K562 (cell line): ENCODE measurements around the gene SPATS2. TPM values are rescaled to one million over a fixed set of nuclear protein-coding genes. Genes with fewer than 3 reads are reported as not detected.

ENCODE experiments used
- ATAC-seq: fragments of 200-7000 bp; cut with Tn5 transposase; 3 replicates; pipeline ENCODE4 v1.9.1; 2020; ENCODE audit warnings: moderate library complexity
- BruUV-seq: library from RNA; stranded (reverse); fragments of 400-500 nt; replicated peaks from 2 replicates; lab custom pipeline; 2021; lab: Mats Ljungman, UMichigan
- CTCF ChIA-PET: fragments of 300-600 bp; formaldehyde crosslinking; extraction: SDS; loops from one replicate; lab custom pipeline; 2021; ENCODE audit warnings: low intra/inter-chr PET ratio; lab: Yijun Ruan, JAX
- POLR2A ChIA-PET: fragments of 300-600, 350-650 bp; sonication (Branson Sonifier 250); formaldehyde crosslinking; extraction: SDS; loops from one replicate; lab custom pipeline; 2021; ENCODE audit warnings: antibody characterized with exemption, inconsistent platforms; lab: Yijun Ruan, JAX
- DNase-seq, 4 experiments: peaks; one replicate each; pipeline versions ENCODE4 v3.0.0 to v3.0.0-alpha.2; 2011 to 2018; ENCODE audit warnings: low spot score in 3 of 4, mixed read lengths in 3 of 4; ENCODE audit errors: extremely low read depth in 1 of 4
- FAIRE-seq: peaks from 2 replicates; lab custom pipeline; 2011; peaks lifted over from hg19 to GRCh38; lab: Jason Lieb, UNC
- H2AFZ ChIP-seq: 2 replicates; pipeline ENCODE4 v1.6.0; 2011; ENCODE audit warnings: low read depth, low read length, control low read depth, inconsistent platforms
- H3K27ac ChIP-seq: fragments of 200-600 bp; 3 replicates; pipeline ENCODE4 v1.8.0; 2011; ENCODE audit warnings: low read depth, mild to moderate bottlenecking, control low read depth, inconsistent platforms, low read length, moderate library complexity, mixed read lengths; ENCODE audit errors: extremely low read depth
- H3K27me3 ChIP-seq, 2 experiments: fragments of 300-600 bp in 1 of 2; 2 replicates in 1 of 2; 3 replicates in 1 of 2; pipeline versions ENCODE4 v1.6.0 to v1.8.0; 2011; ENCODE audit warnings: inconsistent platforms in 2 of 2, low read length in 2 of 2, mild to moderate bottlenecking in 1 of 2, mixed read lengths in 1 of 2, moderate library complexity in 1 of 2; ENCODE audit not compliant: control insufficient read depth in 2 of 2, insufficient read depth in 2 of 2
- H3K36me3 ChIP-seq: fragments of 300-600 bp; 3 replicates; pipeline ENCODE4 v1.8.0; 2011; ENCODE audit warnings: mild to moderate bottlenecking, low read length, inconsistent platforms; ENCODE audit not compliant: control insufficient read depth, insufficient read depth
- H3K4me1 ChIP-seq, 2 experiments: fragments of 200-600 bp in 1 of 2; replicated peaks in 1 of 2; 2 replicates in 1 of 2; 3 replicates in 1 of 2; pipeline versions ENCODE4 v1.5.1 to v1.8.0; 2011; ENCODE audit warnings: inconsistent platforms in 2 of 2, low read length in 2 of 2, mild to moderate bottlenecking in 1 of 2, mixed read lengths in 1 of 2, moderate library complexity in 1 of 2; ENCODE audit not compliant: control insufficient read depth in 2 of 2, insufficient read depth in 2 of 2
- H3K4me2 ChIP-seq: 2 replicates; pipeline ENCODE4 v1.6.1; 2011; ENCODE audit warnings: low read length, control low read depth, inconsistent platforms, mixed read lengths; ENCODE audit not compliant: insufficient read depth
- H3K4me3 ChIP-seq: fragments of 200-600 bp; sonication (generic), shearing (Covaris generic); 2 replicates; pipeline ENCODE4 v1.5.1; 2016; ENCODE audit warnings: control low read depth, inconsistent platforms
- H3K79me2 ChIP-seq: fragments of 200-600 bp; 3 replicates; pipeline ENCODE4 v1.8.0; 2011; ENCODE audit warnings: low read length, inconsistent platforms; ENCODE audit not compliant: control insufficient read depth, insufficient read depth
- H3K9ac ChIP-seq, 2 experiments: 2 replicates each; pipeline versions ENCODE4 v1.6.0 to v1.6.1; 2011; ENCODE audit warnings: low read depth in 2 of 2, low read length in 2 of 2, control low read depth in 1 of 2, inconsistent platforms in 1 of 2, mild to moderate bottlenecking in 1 of 2, mixed read lengths in 1 of 2; ENCODE audit not compliant: insufficient read depth in 1 of 2
- H3K9me1 ChIP-seq: one replicate; pipeline ENCODE4 v1.6.0; 2011; ENCODE audit warnings: inconsistent platforms, mild to moderate bottlenecking, low read length, moderate library complexity; ENCODE audit not compliant: control insufficient read depth, insufficient read depth
- H3K9me3 ChIP-seq: replicated peaks from 2 replicates; pipeline ENCODE4 v1.5.1; 2011; ENCODE audit warnings: low read depth, low read length, inconsistent platforms; ENCODE audit not compliant: control insufficient read depth, insufficient read depth
- H4K20me1 ChIP-seq: replicated peaks from 2 replicates; pipeline ENCODE4 v1.6.1; 2011; ENCODE audit warnings: low read length, inconsistent platforms, mixed read lengths; ENCODE audit not compliant: control insufficient read depth, insufficient read depth
- BRD4 ChIP-seq: fragments of 200-600 bp; sonication (generic); IDR thresholded peaks from 2 replicates; pipeline ENCODE4 v1.6.1; 2017; ENCODE audit warnings: inconsistent platforms
- BRF2 ChIP-seq: IDR thresholded peaks from 3 replicates; pipeline ENCODE4 v1.6.1; 2011; ENCODE audit warnings: borderline replicate concordance, mild to moderate bottlenecking; ENCODE audit not compliant: insufficient read length, insufficient read depth
- CBX5 ChIP-seq: IDR thresholded peaks from 2 replicates; pipeline ENCODE4 v1.6.1; 2014; ENCODE audit warnings: low read depth, borderline replicate concordance
- ILK ChIP-seq: fragments of 450-650 bp; IDR thresholded peaks from 2 replicates; pipeline ENCODE4 v1.6.1; 2016; ENCODE audit warnings: missing genetic modification characterization, low read depth, mild to moderate bottlenecking, missing compliant biosample characterization, moderate library complexity, borderline replicate concordance
- MAFF ChIP-seq: IDR thresholded peaks from 2 replicates; pipeline ENCODE4 v1.6.1; 2012; ENCODE audit warnings: low read length, improper control_type of control experiment
- MCM5 ChIP-seq: fragments of 450-650 bp; IDR thresholded peaks from 2 replicates; pipeline ENCODE4 v1.6.1; 2016; ENCODE audit warnings: low read depth
- NELFE ChIP-seq: IDR thresholded peaks from 2 replicates; pipeline ENCODE4 v1.6.1; 2011; ENCODE audit warnings: mild to moderate bottlenecking; ENCODE audit not compliant: insufficient read depth, insufficient read length
- NR4A1 ChIP-seq, 2 experiments: fragments of 250-450 bp in 1 of 2; fragments of 450-650 bp in 1 of 2; sonication (Bioruptor Pico) in 1 of 2; IDR thresholded peaks; 2 replicates each; pipeline versions ENCODE4 v1.4.0 to v1.6.1; 2016 to 2020; ENCODE audit warnings: mild to moderate bottlenecking in 2 of 2, missing compliant biosample characterization in 1 of 2, missing genetic modification characterization in 1 of 2, moderate library complexity in 1 of 2
- THAP12 ChIP-seq: fragments of 250-450 bp; sonication (Bioruptor Pico); IDR thresholded peaks from 2 replicates; pipeline ENCODE4 v1.9.0; 2021; ENCODE audit warnings: mild to moderate bottlenecking, inconsistent platforms
- ZFPM2 ChIP-seq: fragments of 250-450 bp; sonication (Bioruptor Pico); IDR thresholded peaks from 2 replicates; pipeline ENCODE4 v1.5.1; 2022; ENCODE audit warnings: mild to moderate bottlenecking
- ZNF134 ChIP-seq: fragments of 250-450 bp; sonication (Bioruptor Pico); conservative IDR thresholded peaks from 2 replicates; pipeline ENCODE4 v1.4.0; 2020
- ZNF140 ChIP-seq: fragments of 250-450 bp; sonication (Bioruptor Pico); IDR thresholded peaks from 2 replicates; pipeline ENCODE4 v1.8.0; 2021; ENCODE audit warnings: moderate library complexity, mild to moderate bottlenecking, inconsistent platforms
- ZNF316 ChIP-seq: fragments of 450-650 bp; IDR thresholded peaks from 2 replicates; pipeline ENCODE4 v1.6.1; 2016
- ZNF512 ChIP-seq: IDR thresholded peaks from 2 replicates; pipeline ENCODE4 v1.6.1; 2016; ENCODE audit warnings: missing genetic modification characterization, missing compliant biosample characterization
- ZNF639 ChIP-seq, 2 experiments: fragments of 200-800 bp in 1 of 2; sonication (Bioruptor generic) in 1 of 2; sonication (generic) in 1 of 2; formaldehyde crosslinking in 1 of 2; IDR thresholded peaks in 1 of 2; conservative IDR thresholded peaks in 1 of 2; 2 replicates each; pipeline versions ENCODE4 v1.5.0 to v1.6.1; 2016 to 2020; ENCODE audit warnings: missing compliant biosample characterization in 1 of 2, missing genetic modification characterization in 1 of 2, missing genetic modification reagents in 1 of 2
- ZNF766 ChIP-seq: fragments of 200-800 bp; sonication (Bioruptor generic); conservative IDR thresholded peaks from 2 replicates; pipeline ENCODE4 v1.6.1; 2016; ENCODE audit warnings: missing genetic modification characterization, missing compliant biosample characterization
- WGBS: fragments of 100-300 bp; shearing (Covaris generic); methylation state at CpG from one replicate; pipeline ENCODE4 v1.1.6; 2016; ENCODE audit warnings: low coverage, mixed read lengths; ENCODE audit not compliant: insufficient coverage; ENCODE audit errors: missing lambda C conversion rate; 5-methylcytosine and 5-hydroxymethylcytosine counted together
- in situ Hi-C: fragments of 300-500 bp; cut with MboI; formaldehyde crosslinking; loops from 4 replicates; pipeline ENCODE4 v1.15.0; 2018; ENCODE audit warnings: inconsistent platforms, mixed read lengths
- intact Hi-C: fragments of 100-400 bp; cut with micrococcal nuclease; formaldehyde crosslinking; loops from 2 replicates; pipeline ENCODE4 v1.14.2; 2022
- polyA plus RNA-seq, 8 experiments: library from polyadenylated mRNA; depleted of rRNA in 4 of 8; stranded (reverse) in 5 of 8; unstranded in 3 of 8; fragments of >200 nt; fragmentation: Nextera tagmentation in 2 of 8; fragmentation: Illumina TruSeq in 1 of 8; extraction: Ambion mirVana in 2 of 8; extraction: Trizol in 1 of 8; gene quantifications; 2 replicates each; pipeline versions ENCODE4 v1.2.1 to v1.2.3, GENCODE V29; 2011 to 2014; ENCODE audit warnings: inconsistent platforms in 1 of 8, missing spikeins in 1 of 8
- total RNA-seq, 7 experiments: library from RNA; depleted of rRNA in 6 of 7; stranded (reverse); fragments of >200 nt in 6 of 7; fragmentation: Illumina TruSeq in 2 of 7; extraction: Trizol in 2 of 7; gene quantifications; 2 replicates each; pipeline versions ENCODE4 v1.2.1 to v1.2.3, GENCODE V29; 2011 to 2021; ENCODE audit warnings: low replicate concordance in 1 of 7

Gene SPATS2
- total and polyA plus RNA-seq, 9 of the 15 experiments (the other 6 are each of a cell fraction or from before 2014, with no cell fraction given), result 5.4 to 48.2 (median 17.5) TPM

GRCh38 chr12:49365542-49365941 lies 1.7 kb upstream of the SPATS2 start:
- no peak overlapping the region for H2AFZ ChIP-seq
- no peaks in the 10 kb centered on the region for H3K9me1 ChIP-seq
- no peaks in the 10 kb centered on the region for H3K36me3 ChIP-seq
- in situ Hi-C loops (no loop called here), intact Hi-C loops (loop anchor here (5.0 kb wide), 1 partner anchor 57 kb away; no protein-coding TSS in a partner anchor)
- H3K27me3 ChIP-seq, result no peaks in the 10 kb centered on the region
- peak overlapping the region; percentile 6; the same call in 1 of the 2 replicates for H3K4me2 ChIP-seq
- no peak overlapping the region for H3K27ac ChIP-seq
- no TSS peak for BruUV-seq
- no peaks in the 10 kb centered on the region for H3K9me3 ChIP-seq
- DNase-seq (peak; percentile 29 to 60 (median 32)), ATAC-seq (no peak), FAIRE-seq (peak; percentile 54)
- WGBS, result 1% methylated on average over 5 of the region's 5 CpGs
- CTCF ChIA-PET, result interaction anchor here (1.1 kb wide), 1 partner anchor 148 kb away, joined by 3 read pairs; no protein-coding TSS in a partner anchor
- H3K4me3 ChIP-seq, result no peak overlapping the region
- no peak overlapping the region for H3K9ac ChIP-seq
- no peaks in the 10 kb centered on the region for H4K20me1 ChIP-seq
- peaks cover 34% of the 10 kb centered on the region for H3K79me2 ChIP-seq
- POLR2A ChIA-PET, result interaction anchor here (0.6 to 3.4 kb wide), 9 partner anchors 11 to 376 kb away, joined by 3 to 17 read pairs (median 3); partner anchors contain the start of gene TMBIM6
- peaks cover 12 to 25% of the 10 kb centered on the region in 2 experiments; a peak in 3 of 5 replicates for H3K4me1 ChIP-seq
- TF ChIP-seq CBX5, result no peak
- no peak for TF ChIP-seq MAFF
- no peak for TF ChIP-seq ZFPM2
- no peak for TF ChIP-seq ZNF316
- TF ChIP-seq ZNF512 (tag), result no peak
- no peak for TF ChIP-seq BRF2
- no peak for TF ChIP-seq BRD4
- TF ChIP-seq ZNF639 (CRISPR knock-in tag; conservative IDR thresholded peaks at IDR 0.05 in 1 of 2, IDR thresholded peaks at IDR 0.05 in 1 of 2), result no peak
- TF ChIP-seq MCM5, result no peak
- no peak for TF ChIP-seq ZNF140 (CRISPR knock-in tag)
- no peak for TF ChIP-seq THAP12 (CRISPR knock-in tag)
- no peak for TF ChIP-seq NR4A1 (CRISPR knock-in tag; IDR thresholded peaks at IDR 0.05)
- no peak for TF ChIP-seq NR4A1 (tag; IDR thresholded peaks at IDR 0.05)
- TF ChIP-seq ILK (tag), result no peak
- no peak for TF ChIP-seq NELFE
- no peak for TF ChIP-seq ZNF766
- no peak for TF ChIP-seq ZNF134 (CRISPR knock-in tag)
